HCT116 (cell line): ENCODE data around the gene ENOX1. TPM values are rescaled to one million over a fixed set of nuclear protein-coding genes. Genes with fewer than 3 reads are reported as not detected.

Experiments used
- ATAC-seq: fragments of 200-7000 bp; cut with Tn5 transposase; 2 replicates; pipeline ENCODE4 v1.9.1; 2020; ENCODE audit warnings: mild to moderate bottlenecking, moderate library complexity
- BruUV-seq: library from RNA; stranded (reverse); fragments of 400-500 nt; replicated peaks from 2 replicates; lab custom pipeline; 2021; lab: Mats Ljungman, UMichigan
- CTCF ChIA-PET: fragments of 300-600 bp; sonication (Branson Sonifier 250); formaldehyde crosslinking; loops from one replicate; lab custom pipeline; 2021; ENCODE audit warnings: antibody characterized with exemption; lab: Charles Lee
- POLR2A ChIA-PET: fragments of 300-600, 350-600 bp; sonication (Branson Sonifier 250); formaldehyde crosslinking; loops from one replicate; lab custom pipeline; 2021; ENCODE audit warnings: antibody characterized with exemption; lab: Charles Lee
- RAD21 ChIA-PET, 2 experiments: fragments of 300-600 bp; sonication (Branson Sonifier 250); formaldehyde crosslinking; loops; one replicate each; lab custom pipeline; 2023; ENCODE audit warnings: low total read pairs in 2 of 2; ENCODE audit not compliant: uncharacterized antibody in 2 of 2, unreplicated experiment in 2 of 2, low non-redundant PET in 1 of 2; lab: Charles Lee
- DNase-seq: peaks from one replicate; pipeline ENCODE4 v3.0.0-alpha.2; 2010; ENCODE audit warnings: low read depth, low spot score
- H2AFZ ChIP-seq: fragments of 200-600 bp; shearing (Covaris generic), sonication (generic); 2 replicates; pipeline ENCODE4 v1.6.1; 2017; ENCODE audit warnings: low read depth, mixed run types, mixed read lengths, antibody characterized with exemption, low read length; ENCODE audit not compliant: poor library complexity, severe bottlenecking
- H3K27ac ChIP-seq: 2 replicates; pipeline ENCODE4 v1.5.1; 2012; ENCODE audit warnings: low read depth, low read length
- H3K27me3 ChIP-seq: fragments of 200-600 bp; sonication (generic); 2 replicates; pipeline ENCODE4 v1.6.1; 2016; ENCODE audit warnings: mixed run types, low read length, mixed read lengths; ENCODE audit not compliant: insufficient read depth
- H3K36me3 ChIP-seq, 2 experiments: fragments of 200-500 bp in 1 of 2; fragments of 200-600 bp in 1 of 2; sonication (Bioruptor generic) in 1 of 2; sonication (generic) in 1 of 2; 2 replicates each; pipeline versions ENCODE4 v1.5.1 to v1.6.1; 2014 to 2016; ENCODE audit warnings: low read length in 2 of 2, inconsistent platforms in 1 of 2, mixed read lengths in 1 of 2, mixed run types in 1 of 2; ENCODE audit not compliant: insufficient read depth in 2 of 2, control insufficient read depth in 1 of 2
- H3K4me1 ChIP-seq, 2 experiments: fragments of 200-600 bp in 1 of 2; sonication (generic) in 1 of 2; 2 replicates each; pipeline versions ENCODE4 v1.5.1 to v1.6.1; 2012 to 2017; ENCODE audit warnings: low read length in 2 of 2, inconsistent platforms in 1 of 2, mild to moderate bottlenecking in 1 of 2, mixed read lengths in 1 of 2, mixed run types in 1 of 2, moderate library complexity in 1 of 2; ENCODE audit not compliant: insufficient read depth in 2 of 2, control insufficient read depth in 1 of 2
- H3K4me2 ChIP-seq: fragments of 200-600 bp; sonication (generic); 2 replicates; pipeline ENCODE4 v1.6.1; 2017; ENCODE audit warnings: mixed run types, low read length, mixed read lengths
- H3K4me3 ChIP-seq, 2 experiments: fragments of 200-600 bp in 1 of 2; sonication (generic) in 1 of 2; replicated peaks in 1 of 2; 2 replicates each; pipeline ENCODE4 v1.5.1; 2011 to 2016; ENCODE audit warnings: low read length in 2 of 2, control low read depth in 1 of 2, low read depth in 1 of 2, mild to moderate bottlenecking in 1 of 2, mixed read lengths in 1 of 2, mixed run types in 1 of 2
- H3K79me2 ChIP-seq: fragments of 200-600 bp; sonication (generic); 2 replicates; pipeline ENCODE4 v1.6.1; 2017; ENCODE audit warnings: mild to moderate bottlenecking, mixed run types, low read length, moderate library complexity, mixed read lengths; ENCODE audit not compliant: insufficient read depth
- H3K9ac ChIP-seq: fragments of 200-600 bp; sonication (generic); 2 replicates; pipeline ENCODE4 v1.6.1; 2016; ENCODE audit warnings: low read length, mixed read lengths
- H3K9me2 ChIP-seq: fragments of 200-600 bp; sonication (generic), shearing (Covaris generic); 2 replicates; pipeline ENCODE4 v1.6.1; 2017; ENCODE audit warnings: mixed run types, mild to moderate bottlenecking, moderate library complexity; ENCODE audit not compliant: insufficient read depth
- H3K9me3 ChIP-seq, 2 experiments: fragments of 200-500 bp in 1 of 2; fragments of 200-600 bp in 1 of 2; sonication (Bioruptor generic) in 1 of 2; sonication (generic) in 1 of 2; 2 replicates each; pipeline ENCODE4 v1.6.1; 2014 to 2017; ENCODE audit warnings: low read length in 2 of 2, mixed read lengths in 2 of 2, inconsistent platforms in 1 of 2, low read depth in 1 of 2, mild to moderate bottlenecking in 1 of 2, mixed run types in 1 of 2, moderate library complexity in 1 of 2; ENCODE audit not compliant: control insufficient read depth in 1 of 2, insufficient read depth in 1 of 2
- H4K20me1 ChIP-seq: fragments of 200-600 bp; sonication (generic), shearing (Covaris generic); 2 replicates; pipeline ENCODE4 v1.6.1; 2017; ENCODE audit warnings: mixed run types, mild to moderate bottlenecking, moderate library complexity; ENCODE audit not compliant: insufficient read depth
- ATF3 ChIP-seq: IDR thresholded peaks from 2 replicates; pipeline ENCODE4 v1.6.1; 2012
- CBX3 ChIP-seq: IDR thresholded peaks from 2 replicates; pipeline ENCODE4 v1.6.1; 2012; ENCODE audit warnings: low read depth
- CEBPB ChIP-seq: IDR thresholded peaks from 2 replicates; pipeline ENCODE4 v1.6.1; 2012; ENCODE audit warnings: low read depth
- EGR1 ChIP-seq: IDR thresholded peaks from 2 replicates; pipeline ENCODE4 v1.6.1; 2012; ENCODE audit warnings: low read depth
- ELF1 ChIP-seq: IDR thresholded peaks from 2 replicates; pipeline ENCODE4 v1.6.1; 2012; ENCODE audit warnings: low read depth, borderline replicate concordance
- EZH2 ChIP-seq: fragments of 200-600 bp; sonication (generic); IDR thresholded peaks from 2 replicates; pipeline ENCODE4 v1.6.1; 2017; ENCODE audit warnings: antibody characterized with exemption, mixed run types
- FOSL1 ChIP-seq: IDR thresholded peaks from 2 replicates; pipeline ENCODE4 v1.6.1; 2012; ENCODE audit warnings: low read depth
- JUND ChIP-seq: IDR thresholded peaks from 2 replicates; pipeline ENCODE4 v1.6.1; 2012
- RAD21 ChIP-seq: IDR thresholded peaks from 2 replicates; pipeline ENCODE4 v1.6.1; 2012; ENCODE audit warnings: low read depth, mild to moderate bottlenecking
- SRF ChIP-seq: IDR thresholded peaks from 2 replicates; pipeline ENCODE4 v1.6.1; 2012; ENCODE audit warnings: low read depth
- ZFX ChIP-seq: fragments of 450-650 bp; IDR thresholded peaks from 2 replicates; pipeline ENCODE4 v1.6.1; 2017
- ZNF274 ChIP-seq: fragments of 200-500 bp; sonication (Bioruptor generic); IDR thresholded peaks from 2 replicates; pipeline ENCODE4 v1.6.1; 2014; ENCODE audit warnings: mild to moderate bottlenecking, low read depth, low read length, inconsistent platforms
- intact Hi-C: fragments of 100-400 bp; cut with micrococcal nuclease; formaldehyde crosslinking; loops from 2 replicates; pipeline ENCODE4 v1.10.0; 2022
- total RNA-seq: library from RNA; stranded (reverse); gene quantifications from one replicate; pipeline ENCODE4 v1.2.1, GENCODE V29; 2021; ENCODE audit not compliant: unreplicated experiment
- TF ChIP-seq, protein P1 (sequence below): IDR thresholded peaks from 2 replicates; pipeline ENCODE4 v1.6.1; 2012
- TF ChIP-seq, protein P2 (sequence below), 3 experiments: fragments of 200-600 bp in 1 of 3; sonication (generic) in 1 of 3; IDR thresholded peaks in 2 of 3; conservative IDR thresholded peaks in 1 of 3; 2 replicates each; pipeline ENCODE4 v1.5.1; 2012 to 2017; ENCODE audit warnings: low read depth in 2 of 3, low read length in 2 of 3, antibody characterized with exemption in 1 of 3, borderline replicate concordance in 1 of 3, control low read depth in 1 of 3, mild to moderate bottlenecking in 1 of 3, mixed read lengths in 1 of 3, mixed run types in 1 of 3, moderate library complexity in 1 of 3; ENCODE audit not compliant: insufficient read depth in 1 of 3
- TF ChIP-seq, protein P3 (sequence below): IDR thresholded peaks from 2 replicates; pipeline ENCODE4 v1.6.1; 2011; ENCODE audit warnings: mild to moderate bottlenecking, low read length, moderate library complexity; ENCODE audit not compliant: insufficient replicate concordance; ENCODE audit errors: extremely low read depth

Gene ENOX1
- total RNA-seq, 1 experiment from 2014 or later: 4.5 TPM

- Histone ChIP-seq H3K9me3 (no peaks in the 10 kb centered on the region), H3K27ac (no peak overlapping the region), H4K20me1 (no peaks in the 10 kb centered on the region), H2AFZ (no peak overlapping the region), H3K79me2 (no peaks in the 10 kb centered on the region), H3K4me1 (no peaks in the 10 kb centered on the region; a peak in 1 of 4 replicates), H3K36me3 (no peaks in the 10 kb centered on the region), H3K4me2 (no peak overlapping the region), H3K9ac (no peak overlapping the region), H3K4me3 (no peak overlapping the region)
- POLR2A ChIA-PET: no interaction called here
- DNase-seq (no peak), ATAC-seq (no peak)
- intact Hi-C loops: no loop called here
- CTCF ChIA-PET: no interaction called here
- BruUV-seq: no TSS peak
- TF ChIP-seq ATF3 (no peak), ZNF274 (no peak), ZFX (no peak), JUND (no peak), EGR1 (no peak), FOSL1 (no peak), ELF1 (no peak), RAD21 (no peak), CEBPB (no peak), SRF (no peak), CBX3 (no peak), EZH2 (no peak)
- TF ChIP-seq, protein P1, sequence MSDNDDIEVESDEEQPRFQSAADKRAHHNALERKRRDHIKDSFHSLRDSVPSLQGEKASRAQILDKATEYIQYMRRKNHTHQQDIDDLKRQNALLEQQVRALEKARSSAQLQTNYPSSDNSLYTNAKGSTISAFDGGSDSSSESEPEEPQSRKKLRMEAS: no peak
- TF ChIP-seq, protein P2, sequence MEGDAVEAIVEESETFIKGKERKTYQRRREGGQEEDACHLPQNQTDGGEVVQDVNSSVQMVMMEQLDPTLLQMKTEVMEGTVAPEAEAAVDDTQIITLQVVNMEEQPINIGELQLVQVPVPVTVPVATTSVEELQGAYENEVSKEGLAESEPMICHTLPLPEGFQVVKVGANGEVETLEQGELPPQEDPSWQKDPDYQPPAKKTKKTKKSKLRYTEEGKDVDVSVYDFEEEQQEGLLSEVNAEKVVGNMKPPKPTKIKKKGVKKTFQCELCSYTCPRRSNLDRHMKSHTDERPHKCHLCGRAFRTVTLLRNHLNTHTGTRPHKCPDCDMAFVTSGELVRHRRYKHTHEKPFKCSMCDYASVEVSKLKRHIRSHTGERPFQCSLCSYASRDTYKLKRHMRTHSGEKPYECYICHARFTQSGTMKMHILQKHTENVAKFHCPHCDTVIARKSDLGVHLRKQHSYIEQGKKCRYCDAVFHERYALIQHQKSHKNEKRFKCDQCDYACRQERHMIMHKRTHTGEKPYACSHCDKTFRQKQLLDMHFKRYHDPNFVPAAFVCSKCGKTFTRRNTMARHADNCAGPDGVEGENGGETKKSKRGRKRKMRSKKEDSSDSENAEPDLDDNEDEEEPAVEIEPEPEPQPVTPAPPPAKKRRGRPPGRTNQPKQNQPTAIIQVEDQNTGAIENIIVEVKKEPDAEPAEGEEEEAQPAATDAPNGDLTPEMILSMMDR (IDR thresholded peaks at IDR 0.05 in 2 of 3, conservative IDR thresholded peaks at IDR 0.05 in 1 of 3; ENCODE audit: borderline replicate concordance in 1 of 3, insufficient read depth in 1 of 3, low read depth in 2 of 3, low read length in 2 of 3): no peak
- TF ChIP-seq, protein P3, sequence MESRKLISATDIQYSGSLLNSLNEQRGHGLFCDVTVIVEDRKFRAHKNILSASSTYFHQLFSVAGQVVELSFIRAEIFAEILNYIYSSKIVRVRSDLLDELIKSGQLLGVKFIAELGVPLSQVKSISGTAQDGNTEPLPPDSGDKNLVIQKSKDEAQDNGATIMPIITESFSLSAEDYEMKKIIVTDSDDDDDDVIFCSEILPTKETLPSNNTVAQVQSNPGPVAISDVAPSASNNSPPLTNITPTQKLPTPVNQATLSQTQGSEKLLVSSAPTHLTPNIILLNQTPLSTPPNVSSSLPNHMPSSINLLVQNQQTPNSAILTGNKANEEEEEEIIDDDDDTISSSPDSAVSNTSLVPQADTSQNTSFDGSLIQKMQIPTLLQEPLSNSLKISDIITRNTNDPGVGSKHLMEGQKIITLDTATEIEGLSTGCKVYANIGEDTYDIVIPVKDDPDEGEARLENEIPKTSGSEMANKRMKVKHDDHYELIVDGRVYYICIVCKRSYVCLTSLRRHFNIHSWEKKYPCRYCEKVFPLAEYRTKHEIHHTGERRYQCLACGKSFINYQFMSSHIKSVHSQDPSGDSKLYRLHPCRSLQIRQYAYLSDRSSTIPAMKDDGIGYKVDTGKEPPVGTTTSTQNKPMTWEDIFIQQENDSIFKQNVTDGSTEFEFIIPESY: no peak
- TF ChIP-seq, all 23 proteins: peak for 0
- RAD21 ChIA-PET: no interaction called here
- Histone ChIP-seq H3K9me2 (no peaks in the 10 kb centered on the region), H3K27me3 (no peaks in the 10 kb centered on the region)
Observed at GRCh38 chr13:43684963-43685725, 101.6 kb downstream of the ENOX1 start.
